Endothelial cell of umbilical vein (primary cell): ENCODE measurements around the gene CLIC5. TPM values are rescaled to one million over a fixed set of nuclear protein-coding genes. Genes with fewer than 3 reads are reported as not detected.

Experiments used
- BruUV-seq: library from RNA; stranded (reverse); fragments of 400-500 nt; replicated peaks from 2 replicates; lab custom pipeline; 2021; lab: Mats Ljungman, UMichigan
- CTCF ChIA-PET: fragments of 300-600, 350-600 bp; sonication (Branson Sonifier 250); formaldehyde crosslinking; loops from one replicate; lab custom pipeline; 2021; ENCODE audit warnings: antibody characterized with exemption, inconsistent platforms; lab: Charles Lee
- POLR2A ChIA-PET: fragments of 300-600, 350-600 bp; sonication (Branson Sonifier 250); formaldehyde crosslinking; loops from one replicate; lab custom pipeline; 2021; ENCODE audit warnings: antibody characterized with exemption, inconsistent platforms; lab: Charles Lee
- DNase-seq: peaks from one replicate; pipeline ENCODE4 v3.0.0-alpha.2; 2011; ENCODE audit warnings: low read depth, low spot score
- FAIRE-seq: peaks from 2 replicates; lab custom pipeline; 2011; peaks lifted over from hg19 to GRCh38; lab: Jason Lieb, UNC
- H2AFZ ChIP-seq: 2 replicates; pipeline ENCODE4 v1.6.0; 2012; ENCODE audit warnings: low read depth, low read length, control low read depth, inconsistent platforms
- H3K27ac ChIP-seq: 2 replicates; pipeline ENCODE4 v1.5.1; 2011; ENCODE audit warnings: low read depth, mild to moderate bottlenecking, control low read depth, low read length, moderate library complexity; ENCODE audit not compliant: insufficient read depth
- H3K27me3 ChIP-seq, 2 experiments: 2 replicates each; pipeline versions ENCODE4 v1.6.0 to v1.6.1; 2011; ENCODE audit warnings: low read length in 2 of 2, mixed read lengths in 1 of 2; ENCODE audit not compliant: control insufficient read depth in 2 of 2, insufficient read depth in 2 of 2
- H3K36me3 ChIP-seq, 2 experiments: 2 replicates in 1 of 2; 3 replicates in 1 of 2; pipeline ENCODE4 v1.5.1; 2011; ENCODE audit warnings: low read length in 2 of 2, mild to moderate bottlenecking in 1 of 2, moderate library complexity in 1 of 2; ENCODE audit not compliant: control insufficient read depth in 2 of 2, insufficient read depth in 2 of 2; ENCODE audit errors: extremely low read depth in 1 of 2
- H3K4me1 ChIP-seq: 3 replicates; pipeline ENCODE4 v1.5.1; 2011; ENCODE audit warnings: mild to moderate bottlenecking, low read length; ENCODE audit not compliant: control insufficient read depth, insufficient read depth; ENCODE audit errors: extremely low read depth
- H3K4me2 ChIP-seq: 2 replicates; pipeline ENCODE4 v1.6.1; 2011; ENCODE audit warnings: low read length, control low read depth, mixed read lengths; ENCODE audit not compliant: insufficient read depth
- H3K4me3 ChIP-seq, 3 experiments: fragments of 200-600 bp in 1 of 3; sonication (generic), shearing (Covaris generic) in 1 of 3; replicated peaks in 1 of 3; 2 replicates each; pipeline ENCODE4 v1.5.1; 2011 to 2016; ENCODE audit warnings: control low read depth in 3 of 3, low read length in 3 of 3, mild to moderate bottlenecking in 2 of 3, inconsistent platforms in 1 of 3, low read depth in 1 of 3, moderate library complexity in 1 of 3; ENCODE audit not compliant: insufficient read depth in 1 of 3
- H3K79me2 ChIP-seq: 2 replicates; pipeline ENCODE4 v1.6.0; 2012; ENCODE audit warnings: low read length, inconsistent platforms; ENCODE audit not compliant: control insufficient read depth, insufficient read depth
- H3K9ac ChIP-seq: replicated peaks from 2 replicates; pipeline ENCODE3; 2011; ENCODE audit warnings: low read length, control low read depth; ENCODE audit not compliant: insufficient read depth; ENCODE audit errors: extremely low read depth
- H3K9me1 ChIP-seq: replicated peaks from 3 replicates; pipeline ENCODE4 v1.6.0; 2011; ENCODE audit warnings: mild to moderate bottlenecking, low read length; ENCODE audit not compliant: control insufficient read depth, insufficient read depth; ENCODE audit errors: extremely low read depth
- H3K9me3 ChIP-seq: replicated peaks from 2 replicates; pipeline ENCODE4 v1.5.1; 2012; ENCODE audit warnings: low read length, inconsistent platforms; ENCODE audit not compliant: control insufficient read depth, insufficient read depth
- H4K20me1 ChIP-seq: replicated peaks from 2 replicates; pipeline ENCODE3; 2011; ENCODE audit warnings: mild to moderate bottlenecking, low read length; ENCODE audit not compliant: control insufficient read depth, insufficient read depth; ENCODE audit errors: extremely low read depth
- CTCF ChIP-seq, 2 donors: IDR thresholded peaks; 1 replicate in 1 of 2; 2 replicates in 1 of 2; pipeline ENCODE4 v1.5.1; 2011; ENCODE audit warnings: low read length in 2 of 2, mild to moderate bottlenecking in 2 of 2, moderate library complexity in 2 of 2, control low read depth in 1 of 2, inconsistent platforms in 1 of 2, low read depth in 1 of 2; ENCODE audit not compliant: insufficient read depth in 1 of 2; ENCODE audit errors: extremely low read depth in 1 of 2
- EZH2 ChIP-seq: IDR thresholded peaks from 2 replicates; pipeline ENCODE4 v1.6.1; 2012; ENCODE audit warnings: borderline replicate concordance, low read depth, mild to moderate bottlenecking, moderate library complexity, low read length, inconsistent platforms; ENCODE audit not compliant: severe bottlenecking
- FOS ChIP-seq: IDR thresholded peaks from 2 replicates; pipeline ENCODE4 v1.6.1; 2011; ENCODE audit warnings: mild to moderate bottlenecking, low read length, moderate library complexity, borderline replicate concordance; ENCODE audit not compliant: insufficient read depth
- GATA2 ChIP-seq: IDR thresholded peaks from 2 replicates; pipeline ENCODE4 v1.7.0; 2011; ENCODE audit warnings: low read depth, mild to moderate bottlenecking, moderate library complexity, mixed read lengths, low read length; ENCODE audit not compliant: insufficient read length, insufficient read depth
- JUN ChIP-seq: IDR thresholded peaks from 2 replicates; pipeline ENCODE4 v1.6.1; 2011; ENCODE audit warnings: borderline replicate concordance, low read depth; ENCODE audit not compliant: insufficient read length, insufficient read depth
- MAX ChIP-seq: IDR thresholded peaks from 2 replicates; pipeline ENCODE4 v1.6.1; 2011; ENCODE audit not compliant: insufficient read depth, insufficient read length
- MYC ChIP-seq: IDR thresholded peaks from one replicate; pipeline ENCODE4 v1.6.1; 2011; ENCODE audit warnings: mild to moderate bottlenecking, low read depth, low read length
- POLR2A ChIP-seq: IDR thresholded peaks from 2 replicates; pipeline ENCODE4 v1.6.1; 2012; ENCODE audit warnings: low read depth, mild to moderate bottlenecking, control low read depth, low read length
- POLR2AphosphoS5 ChIP-seq: IDR thresholded peaks from 2 replicates; pipeline ENCODE4 v1.6.1; 2012; ENCODE audit warnings: low read depth, mild to moderate bottlenecking, control low read depth, low read length, moderate library complexity; ENCODE audit not compliant: insufficient read depth
- dilution Hi-C: fragments of 300-500 bp; cut with MboI; formaldehyde crosslinking; loops from one replicate; pipeline ENCODE4 v1.15.0; 2019; ENCODE audit warnings: low sequenced_read_pairs; ENCODE audit not compliant: extremely low pct_ligation_motif_present
- intact Hi-C: fragments of 100-400 bp; cut with micrococcal nuclease; formaldehyde crosslinking; loops from one replicate; pipeline ENCODE4 v1.10.0; 2022
- polyA plus RNA-seq, 4 experiments: library from polyadenylated mRNA; depleted of rRNA in 3 of 4; stranded (reverse) in 3 of 4; unstranded in 1 of 4; fragments of >200 nt; gene quantifications; 2 replicates each; pipeline versions ENCODE4 v1.2.1 to v1.2.3, GENCODE V29; 2011 to 2012; ENCODE audit warnings: missing spikeins in 1 of 4
- total RNA-seq: library from RNA; stranded (reverse); gene quantifications from 2 replicates; pipeline ENCODE4 v1.2.3, GENCODE V29; 2021

The CLIC5 gene
- total and polyA plus RNA-seq, 2 donors (not counting 3 experiments of a cell fraction or from before 2014, with no cell fraction given) = 0.07 TPM; not detected in 1

GRCh38 chr6:46002264-46002663 is 13.4 kb downstream of the CLIC5 start:
- H3K27ac ChIP-seq = no peak overlapping the region
- FAIRE-seq (no peak), DNase-seq (no peak)
- no peak overlapping the region for H2AFZ ChIP-seq
- no peaks in the 10 kb centered on the region for H3K9me3 ChIP-seq
- ChIA-PET POLR2A (no interaction called here), CTCF (no interaction called here)
- no peaks in the 10 kb centered on the region for H4K20me1 ChIP-seq
- TF ChIP-seq FOS (no peak), MAX (no peak), CTCF (IDR thresholded peaks at IDR 0.05; ENCODE audit: extremely low read depth in 1 of 2, insufficient read depth in 1 of 2, low read depth in 1 of 2, low read length in 2 of 2) (no peak), EZH2 (no peak), POLR2AphosphoS5 (no peak), POLR2A (no peak), GATA2 (no peak), JUN (no peak), MYC (no peak)
- no peak overlapping the region for H3K9ac ChIP-seq
- H3K27me3 ChIP-seq = no peaks in the 10 kb centered on the region
- intact Hi-C loops (no loop called here), dilution Hi-C loops (no loop called here)
- no peaks in the 10 kb centered on the region for H3K4me1 ChIP-seq
- BruUV-seq = no TSS peak
- no peak overlapping the region for H3K4me3 ChIP-seq
- no peak overlapping the region for H3K4me2 ChIP-seq
- no peaks in the 10 kb centered on the region for H3K36me3 ChIP-seq
- H3K79me2 ChIP-seq = no peaks in the 10 kb centered on the region
- H3K9me1 ChIP-seq = no peaks in the 10 kb centered on the region
